KOPT-K1 (cell line): ENCODE measurements around the gene KRT2.

Experiments
- H3K27ac ChIP-seq: fragments of 200-600 bp; sonication (generic); 2 replicates; pipeline ENCODE4 v1.5.1; 2016; ENCODE audit warnings: antibody characterized with exemption, mild to moderate bottlenecking, low read depth, low read length; ENCODE audit not compliant: poor library complexity, severe bottlenecking
- H3K36me3 ChIP-seq: fragments of 200-600 bp; sonication (generic); 2 replicates; pipeline ENCODE4 v1.5.1; 2017; ENCODE audit warnings: antibody characterized with exemption, mild to moderate bottlenecking, low read length, moderate library complexity; ENCODE audit not compliant: insufficient read depth
- H3K9me3 ChIP-seq: fragments of 200-600 bp; sonication (generic); 2 replicates; pipeline ENCODE4 v1.5.1; 2017; ENCODE audit warnings: antibody characterized with exemption, low read length, mild to moderate bottlenecking; ENCODE audit not compliant: insufficient read depth, poor library complexity, severe bottlenecking

The KRT2 gene

DNA sequence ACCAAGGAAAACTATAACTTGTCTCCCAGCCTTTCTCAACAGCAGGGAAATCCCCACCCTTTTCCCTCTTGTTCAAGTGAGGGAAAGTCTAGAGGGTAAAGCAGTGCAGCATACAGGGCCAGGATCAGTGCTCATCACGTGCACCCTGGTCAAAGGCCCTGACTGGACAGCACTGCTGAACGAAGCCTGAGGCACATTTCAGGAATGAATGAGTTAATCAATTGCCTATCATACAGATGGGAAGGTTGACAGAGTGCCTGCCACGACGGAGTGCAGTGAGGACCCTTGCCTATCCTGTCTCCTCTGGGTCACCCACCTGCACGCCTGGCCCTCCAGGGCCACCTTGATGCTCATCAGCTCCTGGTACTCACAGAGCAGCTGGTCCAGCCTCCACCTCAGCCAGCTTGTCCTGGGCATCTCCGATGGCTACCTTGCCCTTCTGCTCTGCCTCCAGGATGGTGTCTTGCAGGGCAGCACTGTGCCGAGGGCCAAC, 22.0 kb downstream of the KRT2 start:
- H3K36me3 ChIP-seq: no peaks in the 10 kb centered on the region
- H3K27ac ChIP-seq: no peak overlapping the region
- no peaks in the 10 kb centered on the region for H3K9me3 ChIP-seq

DNA sequence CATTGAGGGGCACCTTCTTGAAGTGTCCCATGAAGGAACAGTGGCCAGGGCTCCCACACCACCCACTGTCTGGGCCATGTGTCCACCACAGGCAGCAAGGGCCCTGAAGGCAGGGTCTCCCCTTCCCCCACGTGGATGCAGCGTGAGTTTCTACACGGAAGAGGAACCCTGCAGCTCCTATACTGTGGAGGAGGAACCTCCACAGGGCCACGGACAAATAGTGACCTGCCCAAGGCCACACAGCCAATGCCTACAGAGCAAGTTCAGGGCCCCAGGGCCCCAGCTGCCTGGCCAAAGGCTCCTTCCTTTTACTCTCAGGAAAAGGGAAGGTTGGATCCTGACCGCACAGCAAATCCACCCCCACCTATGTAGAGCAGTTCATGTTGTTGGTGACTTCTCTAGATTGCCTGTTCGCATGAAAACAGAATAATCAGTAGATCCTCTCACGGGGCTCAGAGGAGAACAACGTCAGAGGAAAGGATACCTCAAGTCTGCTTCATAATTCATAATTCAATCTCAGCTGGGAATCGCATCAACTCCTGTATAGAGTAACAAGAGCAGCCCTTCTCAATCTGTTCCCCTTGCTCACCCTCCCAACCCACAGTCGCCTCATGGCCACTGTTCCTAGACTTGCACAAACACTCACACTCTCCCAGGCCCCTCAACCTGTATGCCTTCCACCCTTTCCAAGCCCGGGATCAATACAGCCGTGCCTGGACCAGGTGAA, 22.6 kb downstream of the KRT2 start:
- Histone ChIP-seq H3K27ac (no peak overlapping the region), H3K9me3 (no peaks in the 10 kb centered on the region), H3K36me3 (no peaks in the 10 kb centered on the region)

DNA sequence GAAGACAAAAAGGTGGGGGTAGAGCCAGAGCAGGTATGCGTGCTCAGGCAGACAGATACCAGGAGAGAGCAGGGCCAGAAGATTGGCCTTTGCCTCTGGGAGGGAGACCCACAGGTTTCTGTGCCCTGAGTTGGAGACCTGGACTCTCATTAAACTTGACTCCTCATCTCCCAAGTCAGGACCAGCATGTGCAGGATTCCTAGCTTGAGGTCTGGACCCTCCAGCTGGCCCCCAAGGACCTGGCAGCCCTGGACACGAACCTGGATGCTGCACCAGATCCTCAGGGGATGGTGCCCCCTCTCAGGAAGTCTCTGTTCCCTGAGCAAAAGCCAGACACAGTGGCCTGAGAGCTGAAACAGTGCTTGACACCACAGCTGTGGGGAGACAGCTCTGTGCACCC, 23.2 kb downstream of the KRT2 start:
- Histone ChIP-seq H3K36me3 (no peaks in the 10 kb centered on the region), H3K9me3 (no peaks in the 10 kb centered on the region), H3K27ac (no peak overlapping the region)

DNA sequence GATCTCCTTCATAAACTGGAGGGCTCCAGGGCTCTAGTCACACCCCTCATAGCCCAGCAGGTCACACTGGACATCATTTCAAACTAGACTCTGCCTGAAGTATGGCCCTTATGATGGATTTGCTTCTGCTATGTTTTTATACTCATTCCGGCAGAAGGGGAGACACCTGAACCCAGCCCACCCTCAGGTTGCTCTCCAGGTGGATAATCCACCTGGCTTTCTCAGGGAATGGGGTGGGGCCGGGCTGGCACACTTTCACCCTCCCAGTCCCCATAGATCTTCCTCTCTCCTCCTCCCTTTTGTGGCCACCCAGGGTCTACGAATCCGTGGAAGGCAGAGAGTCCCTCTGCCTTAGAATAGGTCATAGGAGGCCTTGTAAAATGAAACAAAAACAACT, 23.9 kb downstream of the KRT2 start:
- H3K36me3 ChIP-seq: no peaks in the 10 kb centered on the region
- H3K27ac ChIP-seq: no peak overlapping the region
- H3K9me3 ChIP-seq: no peaks in the 10 kb centered on the region

DNA sequence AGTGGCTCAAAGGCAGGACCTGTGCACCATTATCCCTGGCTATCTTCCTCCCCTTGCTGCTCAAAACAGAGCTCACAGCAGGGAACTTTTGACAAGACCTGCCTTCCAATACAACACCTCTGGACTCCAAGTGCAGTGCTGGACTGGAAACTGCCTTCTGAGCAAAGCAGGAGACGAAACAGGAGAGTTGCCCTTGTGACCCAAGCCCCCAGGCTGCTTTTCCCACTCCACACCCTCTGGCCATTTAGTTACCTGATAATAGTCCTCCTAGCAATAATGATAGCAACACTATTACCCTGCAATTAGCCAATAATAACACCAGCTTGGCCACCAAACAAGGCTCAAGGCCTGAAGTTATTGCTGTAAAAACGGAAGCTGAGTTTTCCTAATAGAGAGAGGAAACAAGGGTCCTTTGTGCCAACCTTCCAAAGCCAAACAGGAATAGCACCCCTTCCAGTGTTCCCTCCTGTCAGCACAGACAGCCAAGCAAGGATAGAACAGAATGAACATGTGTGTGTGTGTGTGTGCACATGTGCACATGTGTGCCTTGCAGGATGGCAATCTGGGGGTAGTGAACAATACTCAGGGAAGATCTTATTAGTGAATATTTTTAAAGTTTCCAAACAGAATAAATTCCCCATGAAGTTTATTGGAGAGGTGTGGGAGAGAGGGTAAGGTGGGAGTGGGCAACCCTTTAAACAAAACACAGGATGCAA, 24.5 kb downstream of the KRT2 start:
- Histone ChIP-seq H3K27ac (no peak overlapping the region), H3K9me3 (no peaks in the 10 kb centered on the region), H3K36me3 (no peaks in the 10 kb centered on the region)

DNA sequence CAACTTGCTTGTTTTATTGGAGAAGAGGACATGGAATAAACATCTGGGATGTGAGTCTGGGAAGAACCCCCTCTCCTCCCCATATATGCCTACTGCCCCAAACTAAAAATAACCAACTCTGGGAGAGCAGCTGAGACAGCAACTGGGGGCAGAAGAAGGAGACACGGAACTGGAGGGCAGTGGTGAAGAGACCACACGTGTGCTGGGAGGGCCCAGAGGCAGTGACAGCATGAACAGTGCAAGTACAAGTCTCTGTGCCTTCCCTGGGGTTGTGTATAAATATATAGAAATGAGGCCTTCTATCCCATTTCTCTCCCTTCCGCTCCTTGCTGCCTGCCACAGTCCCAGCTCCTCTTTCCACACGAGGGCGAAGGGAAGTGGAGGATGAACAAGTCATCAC, 29.7 kb downstream of the KRT2 start:
- Histone ChIP-seq H3K36me3 (no peaks in the 10 kb centered on the region), H3K27ac (no peak overlapping the region), H3K9me3 (no peaks in the 10 kb centered on the region)

DNA sequence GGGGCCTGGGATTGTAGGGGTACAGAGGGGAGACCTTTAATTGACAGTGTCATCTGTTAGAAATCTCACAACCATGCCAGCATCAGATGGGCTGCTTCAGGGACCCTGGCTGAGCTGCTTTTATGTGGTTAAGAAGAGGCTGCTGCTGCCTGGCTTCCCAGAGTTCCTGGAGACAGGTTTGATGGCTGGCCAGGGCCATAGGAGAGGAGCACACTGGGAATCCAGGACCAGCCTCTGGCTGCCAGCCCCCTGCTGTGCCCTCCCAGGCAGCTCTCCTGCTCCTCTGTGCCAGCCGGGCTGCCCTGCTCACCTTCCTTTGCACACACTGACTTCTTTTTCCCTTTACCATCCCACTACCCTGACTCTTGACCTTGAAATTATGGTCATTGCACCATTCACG, 33.1 kb downstream of the KRT2 start:
- no peaks in the 10 kb centered on the region for H3K36me3 ChIP-seq
- H3K27ac ChIP-seq: no peak overlapping the region

DNA sequence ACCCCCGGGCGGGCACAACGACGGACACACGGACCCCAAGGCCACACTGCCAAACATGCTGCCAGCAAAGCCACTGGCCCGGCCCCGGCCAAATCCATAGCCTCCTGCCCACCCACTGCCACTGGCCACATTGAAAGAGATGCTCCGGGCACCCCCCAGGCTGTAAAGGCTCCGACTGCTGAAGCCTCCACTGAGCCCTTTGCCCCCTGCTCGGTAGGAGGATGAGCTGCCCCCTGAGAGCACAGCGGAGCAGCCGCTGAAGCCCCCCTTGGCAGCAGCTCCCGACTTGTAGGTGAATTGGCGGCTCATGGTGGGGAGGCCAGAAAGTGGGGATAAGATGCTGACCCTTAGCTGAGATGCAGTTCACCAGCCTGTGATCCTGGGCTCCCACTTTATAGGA, 33.8 kb downstream of the KRT2 start, which contains the start of gene KRT73:
TSS of gene KRT73 (minus strand) at position 344 of the 400 bp plus-strand sequence. CDS start at position 309, 35 bp downstream.
- Histone ChIP-seq H3K9me3 (no peaks in the 10 kb centered on the region), H3K36me3 (no peaks in the 10 kb centered on the region), H3K27ac (no peak within 1 kb of the TSS)

More for the DNA sequence above, 33.1 kb downstream of the KRT2 start:
- no peaks in the 10 kb centered on the region for H3K9me3 ChIP-seq

DNA sequence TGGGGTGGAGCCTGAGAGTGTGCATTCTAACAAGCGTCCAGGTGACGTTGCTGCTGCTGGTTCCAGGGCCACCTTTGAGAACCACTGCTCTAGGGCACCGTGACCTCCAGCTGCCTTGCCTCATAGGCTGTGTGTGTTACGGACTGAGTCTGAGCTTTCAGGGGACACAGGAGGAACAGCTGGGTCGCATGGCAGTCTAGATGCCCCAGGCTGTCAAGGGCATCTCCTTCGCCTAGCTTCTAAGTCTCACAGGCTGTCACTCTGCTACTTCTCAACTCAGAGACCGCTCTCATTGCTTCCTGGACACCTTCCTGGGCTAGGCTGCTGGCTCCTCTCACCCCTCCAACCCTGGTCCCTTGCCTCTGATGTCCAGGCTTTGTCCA, 34.6 kb downstream of the KRT2 start:
- H3K27ac ChIP-seq: no peak overlapping the region
- no peaks in the 10 kb centered on the region for H3K36me3 ChIP-seq
- no peaks in the 10 kb centered on the region for H3K9me3 ChIP-seq

DNA sequence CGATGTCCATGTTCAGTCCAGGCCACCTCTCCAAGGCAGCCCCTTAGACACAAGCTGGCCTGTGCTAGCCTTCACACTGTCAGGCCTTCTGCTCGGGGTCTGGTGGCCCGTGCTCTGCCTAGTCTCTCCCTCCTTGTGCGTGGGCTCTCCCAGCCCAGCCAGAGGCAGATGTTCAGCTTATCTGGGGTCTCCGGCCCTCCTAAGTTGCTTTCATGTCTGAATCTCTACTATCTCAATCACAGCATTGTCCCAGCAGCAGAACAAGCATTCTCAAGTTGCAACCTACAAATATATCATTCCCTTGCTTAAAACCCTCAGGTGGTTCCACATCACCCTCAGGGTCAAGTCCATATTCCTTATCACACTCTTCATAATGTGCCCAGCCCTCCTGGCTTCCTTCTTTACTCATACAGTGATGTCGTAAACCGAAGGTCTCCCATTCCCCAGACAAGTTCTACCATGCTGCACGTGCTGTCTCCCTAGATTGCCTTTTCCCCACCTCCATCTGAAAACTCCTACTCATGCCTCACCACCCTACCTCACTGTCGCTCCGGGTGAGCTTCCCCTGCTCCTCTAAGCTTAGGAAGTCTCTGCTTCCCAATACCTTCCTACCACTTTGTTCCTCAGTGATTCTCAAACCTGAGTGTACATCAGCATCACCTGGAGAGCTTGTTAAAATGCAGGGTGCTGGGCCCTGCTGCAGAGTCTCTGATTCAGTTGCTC, 35.2 kb downstream of the KRT2 start:
- no peak overlapping the region for H3K27ac ChIP-seq
- no peaks in the 10 kb centered on the region for H3K9me3 ChIP-seq
- no peaks in the 10 kb centered on the region for H3K36me3 ChIP-seq

DNA sequence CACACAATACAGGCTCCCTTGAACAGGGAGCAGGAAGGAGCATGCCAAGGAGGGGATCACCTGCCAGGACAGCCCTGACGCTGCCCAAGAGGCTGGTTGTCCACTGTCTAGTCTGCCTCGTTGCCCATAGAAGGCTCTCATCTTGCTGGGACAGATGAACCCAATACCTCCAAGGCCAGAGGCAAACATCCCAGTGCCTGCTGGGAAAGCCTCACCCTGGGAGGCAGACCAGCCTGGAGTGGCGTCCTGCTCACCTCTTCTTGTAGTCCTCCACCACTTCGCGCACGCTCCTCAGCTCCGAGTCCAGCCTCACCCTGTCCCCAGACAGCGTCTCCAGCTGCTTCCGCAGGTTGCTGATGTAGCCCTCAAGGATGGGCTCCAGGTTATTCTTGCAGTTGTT, 36.1 kb downstream of the KRT2 start:
- Histone ChIP-seq H3K9me3 (no peaks in the 10 kb centered on the region), H3K27ac (no peak overlapping the region), H3K36me3 (no peaks in the 10 kb centered on the region)

DNA sequence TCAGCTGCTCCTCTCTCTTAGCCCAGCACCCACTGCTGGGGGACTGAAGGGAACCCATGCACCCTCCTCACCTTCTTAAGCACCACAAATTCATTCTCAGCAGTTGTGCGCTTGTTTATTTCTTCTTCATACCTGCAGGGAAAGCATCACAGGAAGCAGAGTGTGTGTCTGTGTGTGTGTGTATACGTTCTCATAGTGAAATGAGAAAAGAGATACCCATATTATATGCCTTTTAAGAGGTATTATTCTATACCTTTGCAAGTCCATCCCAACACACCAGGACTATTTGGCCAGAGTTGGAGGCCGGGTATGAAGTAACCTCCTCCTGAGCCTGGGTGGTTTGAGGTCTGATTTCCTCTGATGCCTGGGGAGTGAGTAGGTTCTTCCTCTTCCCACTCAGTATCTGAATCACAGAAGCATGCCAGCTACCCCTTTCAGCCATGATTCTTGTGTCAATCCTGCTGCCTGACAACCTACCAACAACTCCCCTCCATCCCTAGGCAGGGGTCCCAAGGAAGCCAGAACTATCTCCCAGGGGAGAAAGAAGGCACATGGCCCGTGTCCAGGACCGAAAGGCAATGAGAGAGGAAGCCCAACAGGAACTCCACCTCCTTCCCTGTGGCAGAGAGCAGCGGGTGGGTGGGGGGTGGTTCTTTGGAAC, 36.7 kb downstream of the KRT2 start:
- Histone ChIP-seq H3K36me3 (no peaks in the 10 kb centered on the region), H3K9me3 (no peaks in the 10 kb centered on the region), H3K27ac (no peak overlapping the region)

DNA sequence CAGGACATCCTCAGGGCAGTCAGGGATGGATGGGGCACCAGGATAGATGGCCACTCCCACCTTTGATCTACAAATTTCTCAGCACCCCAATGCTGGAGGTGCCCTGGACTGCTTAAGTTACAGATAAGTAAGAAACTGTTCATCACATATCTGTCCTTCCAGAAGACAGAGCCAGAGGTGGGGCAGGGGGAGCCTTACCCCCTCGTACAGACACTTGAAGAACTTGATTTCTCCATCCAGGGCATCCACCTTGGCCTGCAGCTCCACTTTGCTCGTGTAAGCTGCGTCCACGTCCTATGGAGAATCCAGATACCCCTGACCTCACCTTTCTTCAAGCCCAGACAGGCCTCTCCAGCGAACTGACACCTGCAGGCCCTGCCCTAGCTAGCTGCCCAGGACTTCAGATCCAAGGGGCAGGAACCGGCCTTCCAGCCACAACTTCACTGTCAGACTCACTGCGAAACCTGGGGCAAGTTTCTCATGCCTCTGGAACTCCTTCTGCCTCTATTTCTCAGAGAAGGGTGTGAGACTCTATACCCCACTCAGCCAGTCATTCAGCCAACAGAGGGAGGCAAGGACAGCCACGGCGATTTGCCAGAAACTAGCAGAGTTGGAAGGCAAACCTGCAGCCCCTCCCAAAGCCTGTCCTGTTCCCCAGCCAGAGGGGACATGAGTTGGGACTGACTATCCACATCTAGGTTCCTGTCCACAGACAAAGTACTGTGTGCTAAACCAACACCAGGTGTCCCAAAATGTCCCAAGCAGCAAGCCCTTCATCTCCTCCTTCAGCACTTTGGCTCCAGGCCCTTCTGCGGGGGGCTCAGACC, 37.4 kb downstream of the KRT2 start:
- Histone ChIP-seq H3K9me3 (no peaks in the 10 kb centered on the region), H3K36me3 (no peaks in the 10 kb centered on the region), H3K27ac (no peak overlapping the region)

DNA sequence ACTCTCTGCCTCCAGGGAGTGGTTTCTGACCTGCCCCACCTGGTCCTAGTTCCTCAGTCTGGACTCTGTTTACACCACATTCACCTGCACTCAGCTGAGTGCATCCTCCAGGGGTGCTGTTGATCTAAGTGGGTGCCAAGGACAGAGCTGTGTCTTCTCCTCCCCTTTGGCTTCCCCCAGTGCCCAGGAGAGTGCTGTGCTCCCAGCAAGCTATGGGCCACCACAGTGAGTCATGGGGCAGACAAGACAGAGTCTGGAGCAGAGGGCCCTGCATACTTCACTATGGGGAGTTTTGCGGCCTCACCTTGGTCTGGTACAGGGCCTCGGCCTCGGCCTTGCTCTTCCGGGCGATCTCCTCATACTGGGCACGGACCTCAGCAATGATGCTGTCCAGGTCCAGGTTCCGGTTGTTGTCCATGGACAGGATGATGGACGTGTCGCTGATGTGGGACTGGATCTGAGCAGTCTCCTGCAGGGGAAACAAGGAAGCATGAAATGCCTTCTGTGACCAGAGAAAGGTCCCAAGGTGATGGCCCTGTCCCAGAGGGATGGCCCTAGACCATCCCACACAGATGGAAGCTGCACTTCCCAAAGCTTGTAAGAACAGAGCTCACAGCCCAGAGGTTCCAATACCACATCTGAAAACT, 38.5 kb downstream of the KRT2 start:
- Histone ChIP-seq H3K36me3 (no peaks in the 10 kb centered on the region), H3K27ac (no peak overlapping the region), H3K9me3 (no peaks in the 10 kb centered on the region)
